Type B pancreatic cell (in vitro differentiated cells): Measurements from ENCODE around the gene LIME1. TPM values are rescaled to one million over a fixed set of nuclear protein-coding genes. Genes with fewer than 3 reads are reported as not detected.
A peak's percentile ranks its signal among the peaks of the same experiment; 100 is the strongest.

Experiments
- DNase-seq: peaks from one replicate; pipeline ENCODE4 v3.0.0; 2021; ENCODE audit warnings: mixed read lengths; ENCODE audit not compliant: unreplicated experiment; ENCODE audit errors: extremely low spot score
- H3K27ac Mint-ChIP-seq: 2 replicates; pipeline ENCODE4 v1.8.0; 2021; ENCODE audit warnings: mild to moderate bottlenecking, mixed read lengths
- H3K27me3 Mint-ChIP-seq: 2 replicates; pipeline ENCODE4 v1.8.0; 2021; ENCODE audit warnings: mixed read lengths
- H3K36me3 Mint-ChIP-seq: 2 replicates; pipeline ENCODE4 v1.8.0; 2021; ENCODE audit warnings: mixed read lengths
- H3K4me1 Mint-ChIP-seq: one replicate; pipeline ENCODE4 v1.8.0; 2021; ENCODE audit warnings: mixed read lengths; ENCODE audit not compliant: unreplicated experiment
- H3K4me3 Mint-ChIP-seq: 2 replicates; pipeline ENCODE4 v1.8.0; 2021; ENCODE audit warnings: mild to moderate bottlenecking, mixed read lengths
- H3K9me3 Mint-ChIP-seq: 2 replicates; pipeline ENCODE4 v1.8.0; 2021; ENCODE audit warnings: mixed read lengths
- long read RNA-seq: library from polyadenylated mRNA; unstranded; transcript quantifications from one replicate; pipeline ENCODE4 v2.0.0, GENCODE V29; 2020
- total RNA-seq: library from RNA; stranded (reverse); gene quantifications from 2 replicates; pipeline ENCODE4 v1.2.1, GENCODE V29; 2021; ENCODE audit warnings: low replicate concordance
- TF ChIP-seq, protein P1 (sequence below): fragments of 200-600 bp; sonication (generic); conservative IDR thresholded peaks from 2 replicates; pipeline ENCODE4 v1.5.0; 2021; ENCODE audit warnings: antibody characterized with exemption, mild to moderate bottlenecking

LIME1 gene
- total RNA-seq, result 6.3 and 11.3 TPM in 2 replicates
- long read RNA-seq, result 0 reads

DNA sequence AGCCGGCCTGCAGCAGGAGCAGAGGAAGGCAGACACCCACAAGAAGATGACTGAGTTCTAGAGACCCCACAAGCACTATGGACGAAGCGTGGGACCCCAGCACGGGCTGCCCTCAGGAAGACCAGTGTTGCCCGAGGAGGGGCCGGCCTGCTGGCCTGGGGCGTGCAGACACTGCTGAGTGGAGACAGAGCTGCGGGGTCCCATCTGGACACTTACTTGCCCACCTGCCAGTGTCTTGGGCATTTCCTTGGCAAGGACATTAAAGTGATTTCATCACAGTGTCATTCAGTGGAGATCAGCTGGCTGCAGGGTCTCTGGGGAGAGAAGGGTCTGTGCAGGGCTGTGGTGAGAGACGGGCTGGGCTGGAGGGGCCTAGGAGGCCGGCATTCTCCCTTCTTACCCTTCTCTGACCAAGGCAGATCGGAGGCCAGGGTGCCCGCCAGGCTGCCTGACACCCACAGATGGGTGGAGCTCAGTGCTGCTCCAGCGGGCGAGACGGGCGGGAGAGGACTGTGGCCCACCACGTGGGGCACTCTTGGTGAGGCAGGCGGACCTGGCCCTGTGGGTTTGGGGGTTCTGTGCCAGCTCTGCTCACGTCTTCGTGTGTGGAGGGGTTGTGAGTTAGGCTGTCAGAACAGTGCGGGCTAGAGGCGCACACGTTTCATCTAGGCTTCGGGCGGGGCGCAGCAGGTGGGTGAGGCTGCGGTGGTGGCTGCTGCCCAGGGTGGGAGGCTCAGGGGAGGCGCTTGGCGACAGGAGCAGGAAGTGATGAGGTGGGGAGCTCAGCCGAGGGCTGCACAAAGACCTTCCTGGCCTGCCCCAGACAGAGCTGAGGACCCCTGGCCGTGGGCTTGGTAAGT, at the start of gene LIME1:
LIME1 (plus strand) TSS at position 806 of the 860 bp plus-strand sequence. CDS start 886 bp downstream, outside the sequence.
- peak within 1 kb of the TSS; percentile 26 for H3K27ac Mint-ChIP-seq
- no peak for DNase-seq
- peaks cover 3% of the 10 kb centered on the region for H3K27me3 Mint-ChIP-seq
- TF ChIP-seq, protein P1, sequence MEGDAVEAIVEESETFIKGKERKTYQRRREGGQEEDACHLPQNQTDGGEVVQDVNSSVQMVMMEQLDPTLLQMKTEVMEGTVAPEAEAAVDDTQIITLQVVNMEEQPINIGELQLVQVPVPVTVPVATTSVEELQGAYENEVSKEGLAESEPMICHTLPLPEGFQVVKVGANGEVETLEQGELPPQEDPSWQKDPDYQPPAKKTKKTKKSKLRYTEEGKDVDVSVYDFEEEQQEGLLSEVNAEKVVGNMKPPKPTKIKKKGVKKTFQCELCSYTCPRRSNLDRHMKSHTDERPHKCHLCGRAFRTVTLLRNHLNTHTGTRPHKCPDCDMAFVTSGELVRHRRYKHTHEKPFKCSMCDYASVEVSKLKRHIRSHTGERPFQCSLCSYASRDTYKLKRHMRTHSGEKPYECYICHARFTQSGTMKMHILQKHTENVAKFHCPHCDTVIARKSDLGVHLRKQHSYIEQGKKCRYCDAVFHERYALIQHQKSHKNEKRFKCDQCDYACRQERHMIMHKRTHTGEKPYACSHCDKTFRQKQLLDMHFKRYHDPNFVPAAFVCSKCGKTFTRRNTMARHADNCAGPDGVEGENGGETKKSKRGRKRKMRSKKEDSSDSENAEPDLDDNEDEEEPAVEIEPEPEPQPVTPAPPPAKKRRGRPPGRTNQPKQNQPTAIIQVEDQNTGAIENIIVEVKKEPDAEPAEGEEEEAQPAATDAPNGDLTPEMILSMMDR, result no peak
- H3K9me3 Mint-ChIP-seq, result no peaks in the 10 kb centered on the region
- peak within 1 kb of the TSS; percentile 54 for H3K4me3 Mint-ChIP-seq
- peaks cover 4% of the 10 kb centered on the region for H3K36me3 Mint-ChIP-seq
- H3K4me1 Mint-ChIP-seq, result no peaks in the 10 kb centered on the region

- Mint-ChIP-seq H3K9me3 (no peaks in the 10 kb centered on the region), H3K27ac (no peak overlapping the region), H3K36me3 (no peaks in the 10 kb centered on the region), H3K4me1 (no peaks in the 10 kb centered on the region), H3K27me3 (no peaks in the 10 kb centered on the region), H3K4me3 (no peak overlapping the region)
- no peak for DNase-seq
- TF ChIP-seq, protein P1, result no peak
Observed at GRCh38 chr20:63687419-63688178, 48.9 kb upstream of the LIME1 start.

DNA sequence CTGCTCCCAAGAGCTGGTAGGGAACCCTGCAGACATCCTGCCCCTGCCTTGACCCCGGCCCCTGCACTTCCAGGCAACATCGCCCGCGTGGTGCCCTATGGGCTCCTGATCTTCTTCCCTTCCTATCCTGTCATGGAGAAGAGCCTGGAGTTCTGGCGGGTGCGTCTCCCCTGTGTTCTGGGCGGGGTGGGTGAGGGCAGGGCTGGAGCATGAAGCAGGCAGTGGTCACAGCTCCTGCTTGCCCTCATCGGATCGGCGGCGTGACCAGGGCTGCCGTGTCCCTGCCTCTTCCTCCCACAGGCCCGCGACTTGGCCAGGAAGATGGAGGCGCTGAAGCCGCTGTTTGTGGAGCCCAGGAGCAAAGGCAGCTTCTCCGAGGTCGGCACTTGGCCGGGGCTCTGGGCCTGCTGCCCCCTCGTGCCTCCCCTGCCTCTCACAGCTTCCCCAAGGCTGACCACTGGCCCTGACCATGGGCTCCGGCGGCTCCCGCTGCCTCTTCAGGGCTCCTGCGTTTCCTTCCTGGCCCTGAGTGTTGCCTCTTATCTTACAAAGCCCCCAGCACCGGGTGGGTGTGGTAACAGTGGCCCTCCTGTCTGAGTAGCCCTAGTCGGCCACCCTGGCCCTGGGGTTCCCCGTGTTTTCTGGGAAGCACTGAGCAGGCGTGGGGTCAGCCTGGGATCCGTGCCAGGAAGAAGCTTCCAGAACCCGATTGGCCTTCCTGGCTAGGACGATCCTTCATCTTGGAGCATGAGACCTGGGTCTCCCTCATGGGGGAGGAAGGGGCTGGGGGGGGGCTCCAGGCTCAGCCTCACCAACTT, 48.0 kb upstream of the LIME1 start:
- H3K4me3 Mint-ChIP-seq, result no peak overlapping the region
- no peaks in the 10 kb centered on the region for H3K36me3 Mint-ChIP-seq
- TF ChIP-seq, protein P1, result no peak
- no peaks in the 10 kb centered on the region for H3K9me3 Mint-ChIP-seq
- H3K4me1 Mint-ChIP-seq, result no peaks in the 10 kb centered on the region
- DNase-seq, result no peak
- H3K27ac Mint-ChIP-seq, result no peak overlapping the region
- no peaks in the 10 kb centered on the region for H3K27me3 Mint-ChIP-seq

GRCh38 chr20:63689046-63690002, 47.1 kb upstream of the LIME1 start:
- H3K27ac Mint-ChIP-seq, result no peak overlapping the region
- TF ChIP-seq, protein P1, result no peak
- H3K27me3 Mint-ChIP-seq, result no peaks in the 10 kb centered on the region

More at GRCh38 chr20:63689046-63690002, 47.1 kb upstream of the LIME1 start:
- Mint-ChIP-seq H3K9me3 (no peaks in the 10 kb centered on the region), H3K4me3 (no peak overlapping the region), H3K4me1 (no peaks in the 10 kb centered on the region), H3K36me3 (no peaks in the 10 kb centered on the region)
- DNase-seq, result no peak
